Mammary epithelial cell (primary cell): ENCODE results near the gene MGAT5.

Source experiments
- CTCF ChIP-seq, 2 donors: IDR thresholded peaks in 1 of 2; conservative IDR thresholded peaks in 1 of 2; 2 replicates each; pipeline ENCODE4 v1.5.1; 2011 to 2012; ENCODE audit warnings: inconsistent platforms in 2 of 2, low read length in 2 of 2, mild to moderate bottlenecking in 2 of 2, control low read depth in 1 of 2, low read depth in 1 of 2; ENCODE audit not compliant: insufficient read depth in 1 of 2; ENCODE audit errors: extremely low read depth in 1 of 2
- EZH2 ChIP-seq: IDR thresholded peaks from 2 replicates; pipeline ENCODE4 v1.6.1; 2012; ENCODE audit warnings: low read length, inconsistent platforms, borderline replicate concordance

- TF ChIP-seq CTCF (conservative IDR thresholded peaks at IDR 0.05 in 1 of 2, IDR thresholded peaks at IDR 0.05 in 1 of 2; ENCODE audit: extremely low read depth in 1 of 2, insufficient read depth in 1 of 2, low read depth in 1 of 2, low read length in 2 of 2): peak; percentile 77 to 84
- no peak for TF ChIP-seq EZH2
Observed at GRCh38 chr2:134411828-134412638, 158.2 kb downstream of the MGAT5 start.
